DOHH2 (cell line): ENCODE results near the gene VSX1.

Source experiments
- H3F3A ChIP-seq: fragments of 200-600 bp; sonication (generic), shearing (Covaris generic); 2 replicates; pipeline ENCODE4 v1.6.0; 2016; ENCODE audit warnings: antibody characterized with exemption, mild to moderate bottlenecking; ENCODE audit not compliant: control insufficient read depth, insufficient read depth
- H3K27ac ChIP-seq: fragments of 200-600 bp; sonication (generic); 2 replicates; pipeline ENCODE4 v1.5.1; 2014; ENCODE audit warnings: low read depth, mild to moderate bottlenecking, low read length, moderate library complexity
- H3K27me3 ChIP-seq: fragments of 200-600 bp; sonication (generic); 2 replicates; pipeline ENCODE4 v1.6.1; 2014; ENCODE audit warnings: mild to moderate bottlenecking, low read length, mixed read lengths; ENCODE audit not compliant: control insufficient read depth
- H3K36me3 ChIP-seq: fragments of 200-600 bp; sonication (generic); 2 replicates; pipeline ENCODE4 v1.6.1; 2014; ENCODE audit warnings: mild to moderate bottlenecking, low read length, moderate library complexity, mixed read lengths; ENCODE audit not compliant: control insufficient read depth
- H3K4me1 ChIP-seq: fragments of 200-600 bp; sonication (generic); 2 replicates; pipeline ENCODE4 v1.6.1; 2014; ENCODE audit warnings: mild to moderate bottlenecking, low read length, mixed read lengths; ENCODE audit not compliant: control insufficient read depth
- H3K4me2 ChIP-seq: fragments of 200-600 bp; sonication (generic); 2 replicates; pipeline ENCODE4 v1.6.0; 2014; ENCODE audit warnings: mild to moderate bottlenecking, low read length, moderate library complexity
- H3K4me3 ChIP-seq: fragments of 200-600 bp; sonication (generic); 2 replicates; pipeline ENCODE4 v1.5.1; 2014; ENCODE audit warnings: mild to moderate bottlenecking, low read length, mixed read lengths
- H3K79me2 ChIP-seq: fragments of 200-600 bp; sonication (generic); 2 replicates; pipeline ENCODE4 v1.6.1; 2014; ENCODE audit warnings: mild to moderate bottlenecking, low read length, mixed read lengths; ENCODE audit not compliant: control insufficient read depth
- H3K9me2 ChIP-seq: fragments of 200-600 bp; sonication (generic); replicated peaks from 2 replicates; pipeline ENCODE4 v1.6.1; 2014; ENCODE audit warnings: mild to moderate bottlenecking, low read length, mixed read lengths; ENCODE audit not compliant: control insufficient read depth
- H3K9me3 ChIP-seq: fragments of 200-600 bp; sonication (generic); 2 replicates; pipeline ENCODE4 v1.6.1; 2014; ENCODE audit warnings: antibody characterized with exemption, low read length, mixed read lengths; ENCODE audit not compliant: control insufficient read depth, insufficient read depth
- H4K20me1 ChIP-seq: fragments of 200-600 bp; sonication (generic); 2 replicates; pipeline ENCODE4 v1.6.0; 2014; ENCODE audit warnings: low read depth, mild to moderate bottlenecking, antibody characterized with exemption, low read length, moderate library complexity; ENCODE audit not compliant: control insufficient read depth, insufficient read depth
- EZH2phosphoT487 ChIP-seq: fragments of 200-600 bp; sonication (generic); IDR thresholded peaks from 2 replicates; pipeline ENCODE4 v1.6.1; 2017; ENCODE audit warnings: borderline replicate concordance, mild to moderate bottlenecking, antibody characterized with exemption, low read length, moderate library complexity, mixed read lengths
- TF ChIP-seq, protein P1 (sequence below): fragments of 200-600 bp; sonication (generic); IDR thresholded peaks from one replicate; pipeline ENCODE4 v1.5.1; 2014; ENCODE audit warnings: antibody characterized with exemption, mild to moderate bottlenecking, low read depth, low read length; ENCODE audit not compliant: poor library complexity, severe bottlenecking

The VSX1 gene

GRCh38 chr20:25057234-25058050 lies 24.5 kb downstream of the VSX1 start:
- Histone ChIP-seq H4K20me1 (0 out of 2 replicates have a peak, but pooled peaks cover 5% of the 10 kb centered on the region), H3K4me1 (peaks cover 64% of the 10 kb centered on the region), H3K79me2 (no peaks in the 10 kb centered on the region), H3K9me2 (no peaks in the 10 kb centered on the region), H3K4me3 (peak overlapping the region; percentile 67), H3K9me3 (no peaks in the 10 kb centered on the region), H3F3A (0 out of 2 replicates have a peak, but pooled peaks cover 9% of the 10 kb centered on the region), H3K27me3 (peaks cover 97% of the 10 kb centered on the region), H3K4me2 (peak overlapping the region; percentile 90), H3K36me3 (no peaks in the 10 kb centered on the region), H3K27ac (no peak overlapping the region)
- TF ChIP-seq, protein P1, sequence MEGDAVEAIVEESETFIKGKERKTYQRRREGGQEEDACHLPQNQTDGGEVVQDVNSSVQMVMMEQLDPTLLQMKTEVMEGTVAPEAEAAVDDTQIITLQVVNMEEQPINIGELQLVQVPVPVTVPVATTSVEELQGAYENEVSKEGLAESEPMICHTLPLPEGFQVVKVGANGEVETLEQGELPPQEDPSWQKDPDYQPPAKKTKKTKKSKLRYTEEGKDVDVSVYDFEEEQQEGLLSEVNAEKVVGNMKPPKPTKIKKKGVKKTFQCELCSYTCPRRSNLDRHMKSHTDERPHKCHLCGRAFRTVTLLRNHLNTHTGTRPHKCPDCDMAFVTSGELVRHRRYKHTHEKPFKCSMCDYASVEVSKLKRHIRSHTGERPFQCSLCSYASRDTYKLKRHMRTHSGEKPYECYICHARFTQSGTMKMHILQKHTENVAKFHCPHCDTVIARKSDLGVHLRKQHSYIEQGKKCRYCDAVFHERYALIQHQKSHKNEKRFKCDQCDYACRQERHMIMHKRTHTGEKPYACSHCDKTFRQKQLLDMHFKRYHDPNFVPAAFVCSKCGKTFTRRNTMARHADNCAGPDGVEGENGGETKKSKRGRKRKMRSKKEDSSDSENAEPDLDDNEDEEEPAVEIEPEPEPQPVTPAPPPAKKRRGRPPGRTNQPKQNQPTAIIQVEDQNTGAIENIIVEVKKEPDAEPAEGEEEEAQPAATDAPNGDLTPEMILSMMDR, result no peak
- no peak for TF ChIP-seq EZH2phosphoT487

GRCh38 chr20:25056690-25057233 lies 25.2 kb downstream of the VSX1 start:
- Histone ChIP-seq H3K36me3 (no peaks in the 10 kb centered on the region), H3K4me3 (peak overlapping the region; percentile 67), H3K27me3 (peaks cover 97% of the 10 kb centered on the region), H3K79me2 (no peaks in the 10 kb centered on the region), H3K27ac (no peak overlapping the region), H3K9me3 (no peaks in the 10 kb centered on the region), H4K20me1 (0 out of 2 replicates have a peak, but pooled peaks cover 5% of the 10 kb centered on the region), H3K4me2 (peak overlapping the region; percentile 90), H3K9me2 (no peaks in the 10 kb centered on the region), H3K4me1 (peaks cover 67% of the 10 kb centered on the region), H3F3A (0 out of 2 replicates have a peak, but pooled peaks cover 9% of the 10 kb centered on the region)
- TF ChIP-seq EZH2phosphoT487, result no peak
- TF ChIP-seq, protein P1, result no peak

GRCh38 chr20:25055711-25056495 lies 26.0 kb downstream of the VSX1 start:
- H3K4me3 ChIP-seq, result no peak overlapping the region
- H4K20me1 ChIP-seq, result 0 out of 2 replicates have a peak, but pooled peaks cover 5% of the 10 kb centered on the region

More at GRCh38 chr20:25055711-25056495, 26.0 kb downstream of the VSX1 start:
- H3K9me2 ChIP-seq, result no peaks in the 10 kb centered on the region
- no peaks in the 10 kb centered on the region for H3K79me2 ChIP-seq
- H3F3A ChIP-seq, result 0 out of 2 replicates have a peak, but pooled peaks cover 9% of the 10 kb centered on the region
- H3K4me2 ChIP-seq, result no peak overlapping the region
- H3K36me3 ChIP-seq, result no peaks in the 10 kb centered on the region
- no peak overlapping the region for H3K27ac ChIP-seq
- H3K4me1 ChIP-seq, result peaks cover 67% of the 10 kb centered on the region
- no peaks in the 10 kb centered on the region for H3K9me3 ChIP-seq
- peaks cover 94% of the 10 kb centered on the region for H3K27me3 ChIP-seq
- TF ChIP-seq EZH2phosphoT487, result no peak
- TF ChIP-seq, protein P1, result no peak
